UCSD-AML1 (cell line): ENCODE data around the gene ERVH48-1.
"Not testable (repeated sequence)": the region's sequence is repeated elsewhere in the genome, so short reads cannot be mapped to it uniquely, and the experiment has no call there.

ENCODE experiments used
- DNase-seq: peaks from one replicate; lab custom pipeline; 2025; ENCODE audit not compliant: unreplicated experiment; lab: John Stamatoyannopoulos, UW

Gene ERVH48-1

GRCh38 chr21:42939582-42940413 is 14.4 kb upstream of the ERVH48-1 start:
- DNase-seq: no peak

GRCh38 chr21:42938606-42938995 is 13.2 kb upstream of the ERVH48-1 start:
- DNase-seq: not testable (repeated sequence)

DNA sequence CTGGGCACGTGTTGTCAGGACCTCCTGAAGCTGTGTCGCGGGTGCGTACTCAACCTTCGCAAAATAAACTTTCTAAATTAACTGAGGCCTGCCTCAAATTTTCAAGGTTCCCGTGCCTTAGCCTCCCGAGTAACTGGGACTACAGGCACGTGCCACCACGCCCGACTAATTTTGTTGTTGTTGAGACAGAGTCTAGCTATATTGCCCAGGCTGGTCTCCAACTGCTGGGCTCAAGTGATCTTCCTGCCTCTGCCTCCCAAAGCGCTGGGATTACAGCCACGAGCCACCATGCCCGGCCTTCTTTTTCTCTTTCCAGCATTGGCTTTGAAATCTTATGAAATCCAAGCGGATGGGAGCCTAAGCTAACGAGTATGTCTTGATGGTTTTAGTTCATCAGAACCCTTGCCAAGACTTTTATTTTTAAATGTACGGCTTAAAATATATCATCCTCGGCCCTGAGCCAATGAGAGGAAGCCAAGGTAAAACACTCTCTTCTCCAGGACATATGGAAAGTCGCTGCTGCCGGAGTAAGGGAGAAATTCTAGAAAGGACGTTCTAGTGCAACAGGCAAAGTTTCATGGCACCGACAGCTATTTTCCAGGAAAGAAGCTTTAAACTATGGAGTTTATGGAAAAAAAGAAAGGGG is 12.7 kb upstream of the ERVH48-1 start:
- no peak for DNase-seq

DNA sequence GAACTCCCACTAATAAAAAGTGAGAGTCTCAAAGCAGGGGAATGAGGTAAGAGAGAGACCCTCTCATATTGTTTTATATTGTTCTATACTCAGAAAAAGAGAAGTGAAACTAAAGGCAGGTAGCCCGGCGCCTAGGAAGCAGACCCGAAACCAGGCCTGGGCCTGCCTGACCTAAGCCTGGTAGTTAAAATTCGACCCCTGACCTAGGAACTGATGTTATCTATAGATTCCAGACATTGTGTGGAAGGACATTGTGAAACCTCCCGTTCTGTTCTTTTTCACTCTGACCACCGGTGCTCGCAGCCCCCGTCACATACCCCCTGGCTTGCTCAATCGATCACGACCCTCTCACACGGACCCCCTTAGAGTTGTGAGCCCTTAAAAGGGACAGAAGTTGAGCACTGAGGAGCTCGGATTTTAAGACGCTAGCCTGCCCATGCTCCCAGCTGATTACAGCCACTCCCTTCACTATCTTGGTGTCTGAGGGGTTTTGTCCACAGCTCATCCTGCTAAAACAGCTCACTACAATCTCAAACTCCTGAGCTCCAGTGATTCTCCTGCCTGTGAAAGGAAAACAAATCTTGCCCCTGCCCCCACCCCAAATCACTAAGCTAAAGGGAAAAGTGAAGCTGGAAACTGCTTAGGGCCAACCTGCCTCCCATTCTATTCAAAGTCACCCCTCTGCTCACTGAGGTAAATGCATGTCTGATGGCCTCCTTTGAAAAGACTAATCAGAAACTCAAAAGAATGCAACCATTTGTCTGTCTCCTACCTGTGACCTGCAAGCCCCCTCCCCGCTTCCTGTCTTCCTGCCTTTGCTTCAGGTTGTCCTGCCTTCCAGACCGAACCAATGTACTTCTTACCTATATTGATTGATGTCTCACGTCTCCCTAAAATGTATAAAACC is 11.9 kb upstream of the ERVH48-1 start:
- not testable (repeated sequence) for DNase-seq

DNA sequence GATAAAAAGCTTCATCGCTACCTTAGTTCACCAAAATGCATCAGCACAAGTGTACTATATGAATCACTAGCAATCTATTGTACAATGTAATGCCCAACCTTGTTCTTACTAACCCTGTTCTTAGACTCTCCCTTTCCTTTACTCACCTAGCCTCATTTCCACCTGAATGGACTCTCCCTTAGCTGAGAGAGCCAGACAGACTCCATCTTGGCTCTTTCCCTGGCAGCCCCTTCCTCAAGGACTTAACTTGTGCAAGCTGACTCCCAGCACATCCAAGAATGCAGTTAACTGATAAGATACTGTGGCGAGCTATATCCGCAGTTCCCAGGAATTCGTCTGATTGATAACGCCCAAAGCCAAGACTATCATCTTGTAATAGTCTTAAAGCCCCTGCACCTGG is 10.9 kb upstream of the ERVH48-1 start:
- not testable (repeated sequence) for DNase-seq

DNA sequence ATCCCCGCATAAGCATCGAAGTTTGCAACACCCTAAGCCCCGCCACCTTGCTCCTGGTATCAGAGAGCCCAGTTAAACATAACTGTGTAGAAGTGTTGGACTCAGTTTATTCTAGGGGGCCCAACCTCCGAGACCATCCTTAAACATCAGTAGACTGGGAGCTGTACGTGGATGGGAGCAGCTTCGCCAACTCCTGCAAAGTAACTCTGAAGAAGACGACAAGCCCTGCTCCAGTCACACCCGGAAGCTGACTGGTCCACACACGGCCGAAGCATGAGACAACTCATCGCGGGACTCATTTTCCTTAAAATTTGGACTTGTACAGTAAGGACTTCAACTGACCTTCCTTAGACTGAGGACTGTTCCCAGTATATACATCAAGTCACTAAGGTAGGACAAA is 8.5 kb upstream of the ERVH48-1 start:
- not testable (repeated sequence) for DNase-seq

DNA sequence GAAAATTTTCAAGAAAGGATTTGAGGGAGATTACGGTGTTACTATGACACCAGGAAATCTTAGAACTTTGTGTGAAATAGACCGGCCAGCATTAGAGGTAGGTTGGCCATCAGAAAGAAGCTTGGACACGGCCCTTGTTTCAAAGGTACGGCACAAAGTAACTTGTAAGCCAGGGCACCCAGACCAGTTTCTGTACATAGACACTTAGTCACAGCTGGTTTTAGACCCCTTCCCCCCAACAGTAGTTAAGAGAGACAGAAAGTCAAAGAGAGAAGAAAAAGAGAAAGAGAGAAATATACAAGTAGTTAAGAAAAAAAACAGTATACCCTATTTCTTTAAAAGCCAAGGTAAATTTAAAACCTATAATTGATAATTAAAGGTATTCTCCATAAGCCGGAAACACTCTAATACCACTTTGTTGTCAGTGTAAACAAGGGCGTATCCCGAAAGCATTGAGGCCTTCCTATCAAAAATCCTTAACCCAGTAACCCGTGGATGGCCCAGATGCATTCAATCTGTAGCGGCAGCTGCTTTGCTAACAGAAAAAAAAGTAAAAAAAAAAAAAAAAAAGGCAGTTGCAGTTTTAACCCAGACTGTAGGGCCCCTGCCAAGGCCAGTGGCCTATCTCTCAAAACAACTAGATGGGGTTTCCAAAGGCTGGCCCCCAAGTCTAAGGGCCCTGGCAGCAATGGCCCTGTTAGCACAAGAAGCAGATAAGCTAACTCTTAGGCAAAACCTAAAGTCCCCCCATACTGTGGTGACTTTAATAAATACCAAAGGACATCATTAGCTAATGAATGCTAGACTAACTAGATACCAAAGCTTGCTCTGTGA is 7.9 kb upstream of the ERVH48-1 start:
- DNase-seq: not testable (repeated sequence)

- not testable (repeated sequence) for DNase-seq
Observed at GRCh38 chr21:42932378-42933136, 7.1 kb upstream of the ERVH48-1 start.

GRCh38 chr21:42931560-42932235 is 6.3 kb upstream of the ERVH48-1 start:
- DNase-seq: no peak

DNA sequence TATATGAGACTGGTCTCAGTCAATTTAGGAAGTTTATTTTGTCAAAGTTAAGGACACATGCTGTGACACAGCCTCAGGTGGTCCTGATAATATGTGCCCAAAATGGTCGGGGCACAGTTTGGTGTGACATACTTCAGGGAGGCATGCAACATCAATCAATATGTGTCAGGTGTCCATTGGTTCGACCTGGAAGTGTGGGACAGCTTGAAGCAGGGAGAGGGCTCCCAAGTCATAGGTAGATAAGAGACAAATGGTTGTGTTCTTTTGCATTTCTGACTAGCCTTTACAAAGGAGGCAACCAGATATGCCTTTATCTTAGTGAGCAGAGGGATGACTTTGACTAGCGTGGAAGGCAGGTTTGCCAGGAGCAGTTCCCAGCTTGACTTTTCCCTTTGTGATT is 4.5 kb upstream of the ERVH48-1 start:
- DNase-seq: no peak

- not testable (repeated sequence) for DNase-seq
Observed at GRCh38 chr21:42927474-42928200, 2.2 kb upstream of the ERVH48-1 start.

DNA sequence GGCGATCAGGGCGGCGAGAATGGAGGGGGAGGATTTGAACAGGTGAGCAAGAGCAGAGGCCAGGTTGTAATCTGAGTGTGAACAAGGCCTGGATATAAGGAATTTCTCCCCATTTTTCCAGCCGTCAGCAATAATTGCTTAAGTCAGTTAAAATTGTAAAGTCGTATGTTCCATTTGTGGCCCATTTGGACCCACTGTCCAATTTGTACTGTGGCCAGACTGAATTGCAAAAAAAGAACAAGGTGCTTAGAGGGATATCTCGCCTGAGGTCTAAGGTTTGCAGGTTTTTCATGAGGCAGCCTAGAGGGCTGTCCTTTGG is 1.0 kb downstream of the ERVH48-1 start:
- DNase-seq: no peak

GRCh38 chr21:42923553-42924432 is 1.6 kb downstream of the ERVH48-1 start:
- DNase-seq: peak; percentile 66

- no peak for DNase-seq
Observed at GRCh38 chr21:42922918-42923317, 2.5 kb downstream of the ERVH48-1 start.

DNA sequence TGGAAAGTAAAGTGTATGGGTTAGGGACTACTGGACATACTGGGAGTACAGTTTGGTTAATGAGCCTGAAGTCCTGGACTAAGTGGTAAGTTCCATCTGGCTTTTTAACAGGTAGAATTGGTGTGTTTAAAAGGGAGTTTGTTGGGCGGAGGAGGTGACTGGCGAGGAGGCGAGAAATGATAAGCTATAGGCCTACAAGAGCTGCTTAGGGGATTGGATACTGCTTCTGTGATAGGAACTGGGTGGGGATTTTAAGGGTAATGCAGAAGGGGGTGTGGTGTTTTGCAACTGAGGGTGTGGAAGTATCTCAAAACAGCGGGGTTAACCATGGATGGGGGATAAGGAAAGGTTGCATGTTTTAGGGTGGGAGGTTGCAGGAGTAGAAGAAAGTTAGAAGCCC is 3.5 kb downstream of the ERVH48-1 start:
- no peak for DNase-seq

- DNase-seq: no peak
Observed at GRCh38 chr21:42918291-42918690, 7.1 kb downstream of the ERVH48-1 start.

DNA sequence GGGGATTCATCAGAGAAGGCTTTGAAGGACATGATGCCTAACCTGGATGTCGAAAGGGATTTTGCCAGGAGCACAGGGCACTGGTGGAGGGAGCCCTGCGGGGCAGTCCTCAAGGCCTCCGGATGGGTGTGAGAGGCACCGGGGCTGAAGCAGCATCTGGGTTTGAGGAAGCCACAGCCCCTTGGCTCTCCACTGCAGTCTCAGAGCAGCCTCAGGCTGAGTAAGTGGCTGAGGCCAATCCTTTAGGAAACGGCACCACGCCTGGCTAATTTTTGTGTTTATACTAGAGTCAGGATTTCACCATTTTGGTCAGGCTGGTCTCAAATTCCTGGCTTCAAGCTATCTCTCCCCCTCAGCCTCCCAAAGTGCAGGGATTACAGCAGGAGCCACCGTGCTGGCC is 12.0 kb downstream of the ERVH48-1 start:
- no peak for DNase-seq

GRCh38 chr21:42911920-42912319 is 13.5 kb downstream of the ERVH48-1 start:
- not testable (repeated sequence) for DNase-seq
